SU-DHL-6 (cell line): Measurements from ENCODE around the gene SLC34A3.

Experiments
- CTCF ChIP-seq: fragments of 200-600 bp; sonication (generic); IDR thresholded peaks from one replicate; pipeline ENCODE4 v1.5.1; 2017; ENCODE audit warnings: antibody characterized with exemption, mild to moderate bottlenecking, low read length, moderate library complexity; ENCODE audit not compliant: insufficient read depth, poor library complexity, severe bottlenecking
- EZH2phosphoT487 ChIP-seq: fragments of 200-600 bp; sonication (generic), shearing (Covaris generic); conservative IDR thresholded peaks from 2 replicates; pipeline ENCODE4 v1.6.1; 2018; ENCODE audit warnings: mild to moderate bottlenecking, antibody characterized with exemption, low read length, moderate library complexity, mixed read lengths

GRCh38 chr9:137245450-137246421 lies 15.0 kb downstream of the SLC34A3 start:
- TF ChIP-seq CTCF = no peak
- no peak for TF ChIP-seq EZH2phosphoT487
